HG03457 (cell line): ENCODE results near the gene C1QTNF1.

Experiments
- ATAC-seq: cut with Tn5 transposase; IDR thresholded peaks from one replicate; pipeline ENCODE4 v1.9.1; 2021; ENCODE audit warnings: moderate number of reproducible peaks; ENCODE audit not compliant: unreplicated experiment

The C1QTNF1 gene

GRCh38 chr17:79078476-79079190 lies 54.7 kb downstream of the C1QTNF1 start:
- no peak for ATAC-seq

GRCh38 chr17:79079421-79080200 lies 55.6 kb downstream of the C1QTNF1 start:
- ATAC-seq: no peak

DNA sequence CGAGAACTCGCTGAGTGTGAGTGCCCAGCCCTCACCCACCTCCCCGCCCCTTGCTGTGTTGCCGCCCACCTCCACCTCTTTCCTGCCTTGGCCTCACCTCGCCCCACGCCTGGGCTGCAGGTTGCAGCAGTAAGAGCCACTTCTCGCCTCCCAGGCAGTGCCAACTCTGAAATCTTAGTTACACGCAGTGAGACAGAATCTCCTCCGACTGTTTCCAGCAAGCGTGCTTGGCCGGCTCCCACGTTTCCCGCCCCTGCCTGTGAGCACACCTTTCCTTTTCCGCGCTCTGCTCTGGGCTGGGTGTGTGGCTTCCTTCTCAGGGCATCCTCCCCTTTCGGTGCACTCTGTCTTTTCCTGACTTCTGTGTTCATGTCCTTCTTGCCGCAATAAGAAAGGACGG lies 56.4 kb downstream of the C1QTNF1 start:
- no peak for ATAC-seq

GRCh38 chr17:79080761-79081290 lies 56.9 kb downstream of the C1QTNF1 start:
- no peak for ATAC-seq

DNA sequence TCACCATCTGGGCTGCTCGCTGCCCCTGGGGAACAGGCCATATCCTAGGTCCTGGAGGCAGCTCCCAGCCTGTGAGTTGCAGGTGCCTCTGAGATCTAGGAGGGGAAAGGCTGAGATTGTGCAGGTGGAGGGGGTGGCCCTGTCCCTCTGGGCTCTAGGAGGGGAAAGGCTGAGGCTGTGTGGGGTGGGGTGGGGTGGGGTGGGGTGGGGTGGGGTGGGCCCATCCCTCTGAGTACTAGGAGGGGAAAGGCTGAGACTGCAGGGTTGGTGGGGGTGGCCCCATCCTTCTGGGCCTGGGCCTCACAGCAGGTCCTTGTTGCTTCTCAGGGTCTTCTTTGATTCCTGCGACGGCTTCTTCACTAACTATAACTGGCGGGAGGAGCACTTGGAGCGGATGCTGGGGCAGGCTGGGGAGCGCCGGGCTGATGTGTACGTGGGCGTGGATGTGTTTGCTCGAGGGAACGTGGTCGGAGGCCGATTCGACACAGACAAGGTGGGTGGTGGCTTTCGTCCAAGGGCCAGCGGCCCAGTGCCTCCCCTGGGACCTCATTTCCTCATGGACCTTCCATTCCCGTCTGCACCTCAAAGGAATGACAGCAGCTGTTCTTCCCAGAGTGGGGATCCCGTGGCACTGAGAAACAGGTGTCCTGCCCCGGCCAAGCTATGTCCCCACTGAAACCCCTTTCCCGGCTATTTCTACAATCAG lies 57.8 kb downstream of the C1QTNF1 start:
- ATAC-seq: no peak

DNA sequence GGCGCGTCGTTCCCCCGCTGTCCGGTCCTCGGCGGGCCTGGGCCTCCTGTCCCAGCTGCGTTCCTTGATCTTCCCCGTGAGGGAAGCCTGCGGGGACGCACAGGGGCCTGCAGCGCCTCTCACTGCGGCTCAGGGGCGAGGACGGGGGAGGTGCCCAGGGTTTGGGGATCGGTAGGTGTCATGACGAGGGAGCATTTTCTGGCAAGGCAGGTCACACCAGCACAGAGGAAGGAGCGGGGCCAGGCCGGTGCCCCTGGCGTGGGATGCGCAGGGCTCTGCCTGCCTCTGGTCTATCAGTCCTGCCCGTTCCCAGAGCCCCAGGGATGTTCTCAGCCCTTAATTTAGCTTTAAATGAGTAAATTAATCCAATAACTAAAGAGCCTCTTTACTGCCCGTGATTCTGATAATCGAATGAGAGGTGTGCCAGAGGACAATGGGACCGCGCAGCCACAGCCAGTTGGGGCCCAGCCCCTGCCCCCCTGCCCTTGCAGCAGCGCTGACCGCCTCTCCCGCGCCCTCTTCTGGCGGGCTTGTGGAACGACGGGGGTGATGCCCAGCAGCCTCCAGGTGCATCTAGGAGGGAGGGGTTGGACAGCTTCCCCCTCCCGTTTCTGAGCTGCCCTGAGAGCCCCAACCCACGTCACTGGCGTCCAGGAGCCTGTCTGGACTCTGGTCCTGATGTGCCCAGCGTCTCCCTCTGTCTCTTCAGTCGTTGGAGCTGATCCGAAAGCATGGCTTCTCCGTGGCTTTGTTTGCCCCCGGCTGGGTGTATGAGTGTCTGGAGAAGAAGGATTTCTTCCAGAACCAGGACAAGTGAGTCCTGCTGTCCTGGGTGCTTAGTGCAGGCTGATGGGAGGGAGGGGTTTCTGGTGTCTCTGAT lies 58.6 kb downstream of the C1QTNF1 start:
- no peak for ATAC-seq

GRCh38 chr17:79083191-79083971 lies 59.4 kb downstream of the C1QTNF1 start:
- ATAC-seq: no peak

- ATAC-seq: no peak
These were observed 60.6 kb downstream of the C1QTNF1 start for GRCh38 chr17:79084291-79085153.

DNA sequence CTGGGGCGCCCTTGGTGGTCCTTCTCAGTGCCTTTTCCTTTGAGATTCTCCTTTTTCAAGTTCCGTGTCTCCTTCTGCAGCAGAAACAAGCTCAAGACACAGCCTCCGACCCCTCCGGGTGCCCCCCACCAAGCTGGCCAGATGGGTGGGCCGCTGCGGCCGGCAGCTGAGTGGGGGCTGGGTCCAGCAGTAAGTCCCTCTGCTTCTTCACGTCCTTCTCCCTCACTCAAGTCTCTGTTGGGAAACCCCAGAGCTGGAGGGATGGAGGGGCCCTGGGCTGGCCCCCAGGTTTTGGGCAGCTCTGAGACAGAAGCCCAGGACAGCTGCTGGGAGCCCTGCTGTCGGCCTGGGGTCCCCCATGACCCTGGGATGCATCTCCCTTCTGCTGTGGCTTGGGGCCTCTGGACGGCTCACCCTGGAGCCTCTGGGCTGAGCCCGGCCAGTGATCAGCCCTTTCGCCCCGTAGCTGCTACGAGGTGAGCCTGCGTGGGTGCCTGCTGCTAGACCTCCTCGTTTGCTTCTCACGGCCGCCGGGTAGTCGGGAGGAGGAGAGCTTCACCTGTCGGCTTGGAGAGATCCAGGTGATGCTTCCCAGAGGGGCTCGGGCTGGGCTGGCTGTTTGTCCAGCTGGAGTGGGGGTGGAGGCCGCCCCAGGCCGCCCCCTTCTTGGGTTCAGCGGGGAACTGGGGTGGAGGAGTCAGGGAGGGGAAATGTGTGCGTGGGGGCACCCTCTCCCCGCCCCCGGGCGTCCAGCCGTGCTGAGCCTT lies 61.4 kb downstream of the C1QTNF1 start:
- no peak for ATAC-seq

GRCh38 chr17:79085921-79086551 lies 62.1 kb downstream of the C1QTNF1 start:
- ATAC-seq: no peak

DNA sequence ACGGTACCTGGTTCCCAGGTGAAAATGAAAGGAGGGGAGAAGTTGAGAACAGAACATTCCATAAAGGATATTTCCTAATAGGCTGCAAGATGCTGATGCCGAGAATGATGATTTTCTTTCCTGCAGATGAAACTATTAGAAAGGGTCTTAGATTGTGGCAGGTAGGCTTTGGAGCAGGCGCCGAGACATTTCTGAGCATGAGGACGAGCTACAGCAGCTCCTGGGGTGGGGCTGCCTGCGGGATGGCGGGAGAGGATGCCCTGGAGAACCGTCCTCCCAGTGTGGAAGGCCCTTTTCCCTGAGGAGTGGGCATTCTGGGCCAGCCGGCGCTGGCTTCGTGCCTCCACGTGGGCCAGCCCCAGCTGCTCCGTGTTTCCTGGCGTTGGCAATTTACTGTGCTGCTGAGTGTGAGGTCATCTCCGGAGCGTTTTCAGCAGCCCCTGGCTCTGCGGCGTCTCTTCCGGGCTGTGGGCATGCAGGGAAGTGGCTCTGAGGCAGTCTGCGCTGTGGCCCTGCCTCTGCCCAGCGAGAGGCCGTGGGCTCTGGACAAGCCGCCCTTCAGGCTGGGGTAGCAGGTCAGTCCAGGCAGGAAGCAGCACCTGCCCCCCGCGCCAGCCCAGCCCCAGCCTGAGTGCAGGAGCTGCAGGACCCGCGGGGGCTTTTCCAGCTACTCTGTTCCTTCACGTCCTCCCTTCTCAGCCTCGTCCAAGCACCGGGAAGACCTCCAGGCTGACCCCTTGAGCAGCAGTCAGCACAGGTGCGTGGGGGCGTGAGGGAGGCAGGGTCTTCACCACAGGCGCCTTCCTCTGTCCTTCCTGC lies 62.8 kb downstream of the C1QTNF1 start:
- ATAC-seq: no peak

DNA sequence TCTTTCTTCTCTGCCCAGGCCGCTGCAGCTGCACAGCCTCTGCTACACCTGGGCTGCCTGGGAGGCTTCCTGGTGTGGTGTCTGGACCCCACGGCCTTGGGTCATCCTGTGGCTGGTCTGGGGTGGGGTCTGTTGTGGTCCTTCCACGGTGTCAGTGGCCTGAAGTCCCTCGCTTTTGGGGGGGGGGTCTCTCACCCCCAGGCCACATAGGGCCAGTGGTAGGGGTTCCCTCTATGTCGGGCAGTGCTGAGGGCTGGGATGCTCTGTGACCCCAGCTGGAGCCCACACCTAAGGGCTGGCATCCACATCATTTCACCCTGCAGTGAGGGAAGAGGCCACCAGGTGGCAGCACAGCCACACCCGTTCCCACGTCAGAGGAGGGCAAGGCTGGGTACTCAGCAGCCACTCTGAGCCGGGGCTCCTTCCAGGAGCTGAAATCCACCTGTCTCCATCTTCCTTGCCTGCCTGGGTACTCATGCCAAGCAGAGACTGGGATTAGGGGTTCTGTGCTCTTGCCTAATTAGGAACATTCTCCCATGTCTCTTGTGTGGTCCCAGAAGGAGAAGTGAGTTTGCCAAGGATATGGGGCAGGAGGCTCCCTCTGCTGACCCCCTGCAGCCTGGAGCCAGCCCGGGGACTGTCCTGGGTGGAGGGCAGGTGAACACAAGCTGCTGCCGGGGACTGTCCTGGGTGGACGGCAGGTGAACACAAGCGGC lies 63.6 kb downstream of the C1QTNF1 start:
- no peak for ATAC-seq

DNA sequence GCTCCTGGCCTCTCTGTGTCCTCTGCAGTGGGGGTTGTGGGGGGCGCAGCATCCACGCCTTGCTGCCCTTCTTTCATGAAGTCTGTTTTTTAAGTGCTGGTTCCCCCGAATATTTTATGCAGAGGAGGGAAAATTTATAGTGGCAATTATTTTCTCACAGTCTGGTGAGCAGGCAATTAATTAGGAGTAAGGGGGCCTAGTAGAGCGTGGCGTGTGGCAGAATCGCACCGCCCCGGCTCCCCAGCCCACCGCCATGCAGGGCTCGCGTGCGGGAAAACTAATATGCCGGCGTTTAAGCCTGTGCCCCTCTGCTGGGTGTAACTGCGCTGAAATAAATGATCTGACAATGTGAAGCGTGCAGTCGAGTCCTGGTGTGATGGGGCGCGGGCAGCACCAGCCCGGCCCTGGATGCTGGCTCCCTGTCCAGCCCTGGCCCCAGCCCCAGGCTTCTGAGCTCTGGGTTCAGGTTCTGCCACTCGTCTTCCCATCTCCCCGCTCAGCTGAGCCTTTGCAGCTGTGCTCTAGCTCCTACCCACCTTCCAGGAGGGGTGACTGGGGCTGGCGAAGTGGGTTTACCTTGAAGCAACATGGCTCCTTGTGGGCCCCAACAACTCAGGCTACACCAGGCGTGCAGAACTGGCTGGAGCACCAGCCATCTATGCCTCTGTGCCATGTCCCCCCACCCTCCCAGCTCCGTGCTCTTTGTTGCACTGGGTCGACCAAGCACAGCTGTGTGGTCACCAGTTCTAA lies 64.5 kb downstream of the C1QTNF1 start:
- no peak for ATAC-seq

- no peak for ATAC-seq
These were observed 65.0 kb downstream of the C1QTNF1 start for GRCh38 chr17:79088997-79089328.

- ATAC-seq: no peak
These were observed 65.9 kb downstream of the C1QTNF1 start for GRCh38 chr17:79089720-79090442.
